H9 (cell line): ENCODE results near the gene HUS1. TPM values are rescaled to one million over a fixed set of nuclear protein-coding genes. Genes with fewer than 3 reads are reported as not detected.

Source experiments
- DNase-seq: peaks from one replicate; pipeline ENCODE4 v3.0.0-alpha.2; 2017
- H2AFZ ChIP-seq: one replicate; pipeline ENCODE4 v1.6.1; 2013; ENCODE audit warnings: mild to moderate bottlenecking, low read length, control low read depth, moderate library complexity
- H2AK5ac ChIP-seq: 2 replicates; pipeline ENCODE4 v1.6.1; 2013; ENCODE audit warnings: low read length, control low read depth, mixed read lengths; ENCODE audit not compliant: insufficient read length
- H2BK120ac ChIP-seq: one replicate; pipeline ENCODE4 v1.6.1; 2013; ENCODE audit warnings: low read depth, mild to moderate bottlenecking, low read length, control low read depth, inconsistent platforms; ENCODE audit not compliant: poor library complexity, severe bottlenecking
- H2BK12ac ChIP-seq: 2 replicates; pipeline ENCODE4 v1.6.1; 2013; ENCODE audit warnings: low read length, control low read depth, mixed read lengths, low read depth; ENCODE audit not compliant: insufficient read length
- H2BK15ac ChIP-seq: 2 replicates; pipeline ENCODE4 v1.6.1; 2013; ENCODE audit warnings: low read depth, low read length, control low read depth
- H2BK20ac ChIP-seq: one replicate; pipeline ENCODE4 v1.6.1; 2013; ENCODE audit warnings: low read depth, mild to moderate bottlenecking, low read length, control low read depth, inconsistent platforms; ENCODE audit not compliant: poor library complexity, severe bottlenecking
- H2BK5ac ChIP-seq: 2 replicates; pipeline ENCODE4 v1.6.1; 2013; ENCODE audit warnings: low read length, control low read depth, mixed read lengths; ENCODE audit not compliant: insufficient read length
- H3K14ac ChIP-seq: 2 replicates; pipeline ENCODE4 v1.6.1; 2013; ENCODE audit warnings: low read length, control low read depth; ENCODE audit not compliant: insufficient read depth
- H3K18ac ChIP-seq: 2 replicates; pipeline ENCODE4 v1.6.1; 2013; ENCODE audit warnings: low read depth, mild to moderate bottlenecking, mixed read lengths, low read length, control low read depth; ENCODE audit not compliant: insufficient read length
- H3K23ac ChIP-seq: 2 replicates; pipeline ENCODE4 v1.6.1; 2013; ENCODE audit warnings: low read length, control low read depth, mixed read lengths, low read depth; ENCODE audit not compliant: insufficient read length
- H3K23me2 ChIP-seq: 2 replicates; pipeline ENCODE4 v1.6.1; 2013; ENCODE audit warnings: low read depth, mild to moderate bottlenecking, mixed read lengths, low read length, control low read depth; ENCODE audit not compliant: insufficient read length, poor library complexity, severe bottlenecking
- H3K27ac ChIP-seq: 2 replicates; pipeline ENCODE4 v1.5.1; 2013; ENCODE audit warnings: low read length, control low read depth, mixed read lengths, low read depth; ENCODE audit not compliant: insufficient read length
- H3K27me3 ChIP-seq: 2 replicates; pipeline ENCODE4 v1.6.1; 2013; ENCODE audit warnings: low read length, control low read depth, inconsistent platforms; ENCODE audit not compliant: insufficient read depth
- H3K4ac ChIP-seq: 2 replicates; pipeline ENCODE4 v1.6.1; 2013; ENCODE audit warnings: low read depth, mild to moderate bottlenecking, control low read depth, inconsistent platforms, low read length, moderate library complexity
- H3K4me1 ChIP-seq: 2 replicates; pipeline ENCODE4 v1.6.1; 2013; ENCODE audit warnings: low read length, control low read depth, inconsistent platforms; ENCODE audit not compliant: insufficient read depth
- H3K4me2 ChIP-seq: 2 replicates; pipeline ENCODE4 v1.6.1; 2013; ENCODE audit warnings: low read length, control low read depth, mixed read lengths; ENCODE audit not compliant: insufficient read length, insufficient read depth
- H3K56ac ChIP-seq: 2 replicates; pipeline ENCODE4 v1.6.1; 2013; ENCODE audit warnings: low read depth, mild to moderate bottlenecking, mixed read lengths, low read length, control low read depth; ENCODE audit not compliant: insufficient read length
- H3K79me1 ChIP-seq: 2 replicates; pipeline ENCODE4 v1.6.1; 2013; ENCODE audit warnings: low read depth, mild to moderate bottlenecking, moderate library complexity, low read length, control low read depth, inconsistent platforms; ENCODE audit not compliant: insufficient read depth, poor library complexity, severe bottlenecking
- H3K79me2 ChIP-seq: 2 replicates; pipeline ENCODE4 v1.6.1; 2013; ENCODE audit warnings: low read length, control low read depth, inconsistent platforms; ENCODE audit not compliant: insufficient read depth
- H3K9ac ChIP-seq: 2 replicates; pipeline ENCODE4 v1.6.1; 2013; ENCODE audit warnings: low read length, control low read depth, mixed read lengths; ENCODE audit not compliant: insufficient read length; ENCODE audit errors: extremely low read depth
- H3K9me3 ChIP-seq: one replicate; pipeline ENCODE4 v1.6.1; 2013; ENCODE audit warnings: low read depth, low read length, inconsistent platforms; ENCODE audit not compliant: control insufficient read depth
- H3T11ph ChIP-seq: one replicate; pipeline ENCODE4 v1.6.1; 2013; ENCODE audit warnings: mild to moderate bottlenecking, low read length, control low read depth, inconsistent platforms
- H4K20me1 ChIP-seq: one replicate; pipeline ENCODE4 v1.6.1; 2013; ENCODE audit not compliant: control insufficient read depth, insufficient read length, insufficient read depth
- H4K5ac ChIP-seq: 2 replicates; pipeline ENCODE4 v1.6.1; 2013; ENCODE audit warnings: low read depth, mild to moderate bottlenecking, mixed read lengths, low read length, control low read depth; ENCODE audit not compliant: insufficient read length
- H4K8ac ChIP-seq: replicated peaks from 2 replicates; pipeline ENCODE4 v1.6.1; 2013; ENCODE audit warnings: low read length, control low read depth, mixed read lengths, low read depth; ENCODE audit not compliant: insufficient read length
- H4K91ac ChIP-seq: 2 replicates; pipeline ENCODE4 v1.6.1; 2013; ENCODE audit warnings: low read depth, mild to moderate bottlenecking, moderate library complexity, mixed read lengths, low read length, control low read depth; ENCODE audit not compliant: insufficient read length
- H3K27ac Mint-ChIP-seq, 3 experiments: 2 replicates in 2 of 3; 3 replicates in 1 of 3; pipeline ENCODE4 v1.8.0; 2020 to 2021; ENCODE audit warnings: mixed read lengths in 3 of 3, mild to moderate bottlenecking in 1 of 3, moderate library complexity in 1 of 3
- H3K27me3 Mint-ChIP-seq: 2 replicates; pipeline ENCODE4 v1.8.0; 2021; ENCODE audit warnings: low read depth, mild to moderate bottlenecking, moderate library complexity, mixed read lengths
- H3K36me3 Mint-ChIP-seq, 3 experiments: 2 replicates in 2 of 3; 3 replicates in 1 of 3; pipeline ENCODE4 v1.8.0; 2020 to 2021; ENCODE audit warnings: low read depth in 3 of 3, mixed read lengths in 3 of 3; ENCODE audit not compliant: insufficient read depth in 1 of 3
- H3K4me1 Mint-ChIP-seq, 2 experiments: 2 replicates each; pipeline ENCODE4 v1.8.0; 2020; ENCODE audit warnings: mixed read lengths in 2 of 2
- H3K4me3 Mint-ChIP-seq, 2 experiments: 2 replicates in 1 of 2; 3 replicates in 1 of 2; pipeline ENCODE4 v1.8.0; 2020 to 2021; ENCODE audit warnings: mild to moderate bottlenecking in 2 of 2, mixed read lengths in 2 of 2, moderate library complexity in 1 of 2
- H3K9me3 Mint-ChIP-seq, 2 experiments: 2 replicates in 1 of 2; 3 replicates in 1 of 2; pipeline ENCODE4 v1.8.0; 2020; ENCODE audit warnings: mild to moderate bottlenecking in 2 of 2, mixed read lengths in 2 of 2, moderate library complexity in 1 of 2
- CTCF ChIP-seq: fragments of 200-600 bp; sonication (generic); conservative IDR thresholded peaks from 3 replicates; pipeline ENCODE4 v1.8.0; 2021; ENCODE audit warnings: antibody characterized with exemption, mild to moderate bottlenecking
- WGBS: extraction: QIAGEN DNeasy Blood & Tissue Kit; methylation state at CpG from one replicate; pipeline ENCODE4 v1.1.7; 2013; ENCODE audit warnings: missing lambda C conversion rate, low lambda C conversion rate, mixed read lengths; ENCODE audit not compliant: insufficient read length; ENCODE audit errors: extremely low coverage; 5-methylcytosine and 5-hydroxymethylcytosine counted together
- total RNA-seq: library from RNA; stranded (reverse); gene quantifications from 2 replicates; pipeline ENCODE4 v1.2.1, GENCODE V29; 2021

Gene HUS1
- total RNA-seq, 1 experiment from 2014 or later, result 43.1 TPM

- Histone ChIP-seq H3K79me2 (no peaks in the 10 kb centered on the region), H3K4me2 (no peak overlapping the region), H3K27ac (no peak overlapping the region), H3K14ac (no peak overlapping the region), H3T11ph (no peak overlapping the region), H2AK5ac (no peak overlapping the region), H3K9ac (no peak overlapping the region), H2BK15ac (no peak overlapping the region), H3K4me1 (peaks cover 8% of the 10 kb centered on the region; the same call in 1 of the 2 replicates), H3K27me3 (no peaks in the 10 kb centered on the region), H3K4ac (no peak overlapping the region), H2BK5ac (no peak overlapping the region), H4K91ac (no peak overlapping the region), H3K9me3 (no peaks in the 10 kb centered on the region), H3K18ac (no peak overlapping the region), H2BK120ac (no peak overlapping the region), H4K8ac (no peak overlapping the region), H2AFZ (no peak overlapping the region), H2BK12ac (no peak overlapping the region), H2BK20ac (no peak overlapping the region), H3K23ac (no peak overlapping the region), H4K20me1 (no peaks in the 10 kb centered on the region), H3K56ac (no peak overlapping the region), H3K23me2 (no peaks in the 10 kb centered on the region), H4K5ac (no peak overlapping the region), H3K79me1 (no peaks in the 10 kb centered on the region)
- H3K4me3 Mint-ChIP-seq, result no peak overlapping the region
- no peaks in the 10 kb centered on the region for H3K36me3 Mint-ChIP-seq
- H3K27me3 Mint-ChIP-seq, result no peaks in the 10 kb centered on the region
- no peaks in the 10 kb centered on the region for H3K9me3 Mint-ChIP-seq
- TF ChIP-seq CTCF, result no peak
- DNase-seq, result no peak
- no CpG with 5 or more reads among the region's 17 CpGs for WGBS
- peaks cover 45 to 48% of the 10 kb centered on the region in 2 experiments for H3K4me1 Mint-ChIP-seq
- H3K27ac Mint-ChIP-seq, result peak overlapping the region; percentile 14 to 78 (median 53); a peak in 3 of 7 replicates
Measured at GRCh38 chr7:47937065-47937687, 42.2 kb downstream of the HUS1 start.
